Measurements from ENCODE around the gene HSP90AB1.

The HSP90AB1 gene

DNA sequence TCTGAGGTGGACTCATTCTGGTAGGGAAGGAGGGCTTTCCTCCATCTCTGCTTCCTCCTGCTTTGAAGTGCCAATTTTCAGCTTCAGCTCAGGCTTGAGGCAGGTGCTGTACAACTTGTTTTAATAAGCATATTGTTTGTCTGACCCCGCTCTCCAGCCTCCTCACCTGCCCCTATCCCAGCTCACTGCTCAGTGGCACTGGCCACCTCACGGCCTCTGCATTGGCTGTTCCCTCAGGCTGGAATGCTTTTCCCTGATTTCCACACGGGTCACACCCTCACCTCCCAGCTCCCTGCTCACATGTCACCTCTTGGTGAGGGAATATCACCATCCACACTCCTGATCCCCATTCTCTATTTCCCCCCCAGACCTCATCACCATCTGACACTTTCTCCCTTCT is 52.0 kb downstream of the HSP90AB1 start:
- TF ChIP-seq, protein P1, sequence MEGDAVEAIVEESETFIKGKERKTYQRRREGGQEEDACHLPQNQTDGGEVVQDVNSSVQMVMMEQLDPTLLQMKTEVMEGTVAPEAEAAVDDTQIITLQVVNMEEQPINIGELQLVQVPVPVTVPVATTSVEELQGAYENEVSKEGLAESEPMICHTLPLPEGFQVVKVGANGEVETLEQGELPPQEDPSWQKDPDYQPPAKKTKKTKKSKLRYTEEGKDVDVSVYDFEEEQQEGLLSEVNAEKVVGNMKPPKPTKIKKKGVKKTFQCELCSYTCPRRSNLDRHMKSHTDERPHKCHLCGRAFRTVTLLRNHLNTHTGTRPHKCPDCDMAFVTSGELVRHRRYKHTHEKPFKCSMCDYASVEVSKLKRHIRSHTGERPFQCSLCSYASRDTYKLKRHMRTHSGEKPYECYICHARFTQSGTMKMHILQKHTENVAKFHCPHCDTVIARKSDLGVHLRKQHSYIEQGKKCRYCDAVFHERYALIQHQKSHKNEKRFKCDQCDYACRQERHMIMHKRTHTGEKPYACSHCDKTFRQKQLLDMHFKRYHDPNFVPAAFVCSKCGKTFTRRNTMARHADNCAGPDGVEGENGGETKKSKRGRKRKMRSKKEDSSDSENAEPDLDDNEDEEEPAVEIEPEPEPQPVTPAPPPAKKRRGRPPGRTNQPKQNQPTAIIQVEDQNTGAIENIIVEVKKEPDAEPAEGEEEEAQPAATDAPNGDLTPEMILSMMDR (IDR thresholded peaks at IDR 0.05) = no peak

GRCh38 chr6:44300292-44300823 is 53.5 kb downstream of the HSP90AB1 start:
- TF ChIP-seq, protein P1 (IDR thresholded peaks at IDR 0.05) = no peak

- TF ChIP-seq, protein P1 (IDR thresholded peaks at IDR 0.05) = no peak
These were observed 54.2 kb downstream of the HSP90AB1 start for GRCh38 chr6:44301106-44301505.

GRCh38 chr6:44301782-44302564 is 55.1 kb downstream of the HSP90AB1 start:
- TF ChIP-seq, protein P1 (IDR thresholded peaks at IDR 0.05) = no peak

DNA sequence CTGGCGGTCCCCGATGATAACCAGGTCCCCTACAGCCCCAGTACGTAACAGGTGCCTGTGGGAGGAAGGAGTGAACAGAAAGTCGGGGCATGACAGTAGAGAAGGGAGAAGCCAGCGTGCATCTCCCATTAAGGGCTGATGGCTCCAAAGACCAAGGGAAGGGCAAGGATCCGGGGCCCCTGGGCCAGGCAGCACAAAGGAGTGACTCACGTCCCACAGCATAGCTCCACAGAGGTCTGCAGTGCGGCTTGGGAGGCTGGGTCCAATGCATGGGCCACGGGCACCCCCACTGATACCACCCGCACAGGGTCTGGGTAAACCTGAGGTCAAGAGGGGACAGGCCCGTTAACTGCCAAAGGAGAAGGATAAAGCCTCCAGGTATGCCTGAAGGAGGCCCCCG is 56.0 kb downstream of the HSP90AB1 start:
- TF ChIP-seq, protein P1 (IDR thresholded peaks at IDR 0.05) = no peak
